ENCODE results near the gene HIVEP2.

The HIVEP2 gene

DNA sequence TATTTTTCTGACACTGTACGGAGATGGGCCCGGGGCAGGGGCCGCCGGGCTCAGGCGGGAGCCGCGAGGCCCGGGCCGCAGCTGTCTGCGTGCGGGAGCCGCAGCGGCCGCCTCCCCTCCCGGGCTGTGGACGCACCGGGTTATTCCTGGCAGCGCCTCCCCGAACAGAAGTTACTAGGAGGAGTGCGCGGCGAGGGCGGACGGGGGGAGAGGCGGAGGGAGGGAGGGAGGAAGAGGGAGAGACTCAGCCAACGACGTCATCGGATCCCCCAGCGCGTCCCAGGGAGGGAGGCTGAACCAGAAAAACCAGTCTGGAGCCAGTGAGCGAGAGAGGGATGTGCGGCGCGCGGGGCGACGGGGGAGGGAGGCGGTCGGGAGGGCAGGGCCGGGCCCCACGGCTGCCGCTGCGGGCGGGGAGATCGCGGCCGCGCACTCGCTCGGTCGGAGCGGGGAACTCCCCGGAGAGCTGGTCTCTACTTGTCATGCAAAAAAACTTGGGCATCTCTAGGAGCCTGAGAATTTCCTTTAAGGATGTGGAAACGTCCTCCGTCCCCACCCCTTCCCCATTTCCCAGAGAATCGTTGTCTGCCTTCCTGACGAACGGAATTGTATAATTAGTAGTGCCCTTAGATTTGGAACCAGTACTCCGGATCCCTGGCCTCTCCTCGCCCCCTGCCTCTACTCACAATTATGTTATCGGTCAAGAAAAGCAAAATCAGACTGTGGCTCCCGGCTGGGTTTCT is 1.4 kb upstream of the HIVEP2 start:
- peak; percentile 75 to 89 (median 83) for DNase-seq (ENCODE audit: low read depth in 3 of 3)

- DNase-seq (ENCODE audit: low read depth in 3 of 3) = peak; percentile 43 to 47 (median 46)
Measured at GRCh38 chr6:142945446-142946180, 637 bp upstream of the HIVEP2 start.

- peak; percentile 71 to 96 (median 93) for DNase-seq (ENCODE audit: low read depth in 3 of 3)
Measured at GRCh38 chr6:142944124-142945048, 590 bp downstream of the HIVEP2 start.

DNA sequence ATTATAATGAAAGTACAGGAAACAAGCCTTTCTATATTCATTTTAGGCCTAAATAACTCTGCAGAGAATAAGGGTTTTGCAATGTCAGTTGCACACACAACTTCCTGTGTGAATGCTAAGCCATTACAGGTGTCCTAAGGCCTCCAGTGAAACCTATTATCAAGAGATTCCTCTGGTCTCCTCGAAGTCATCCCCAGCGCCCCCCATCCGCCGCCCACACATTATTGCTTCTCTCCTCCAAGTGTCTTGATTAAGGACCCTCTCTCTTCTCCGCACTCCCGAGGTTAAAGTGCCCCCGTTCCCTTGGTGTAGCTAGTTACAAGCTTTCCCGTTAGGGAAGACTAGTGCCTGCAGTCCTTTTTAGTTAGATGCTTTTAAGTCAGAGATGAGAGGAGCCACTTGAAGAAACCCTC is 1.3 kb downstream of the HIVEP2 start:
- DNase-seq (ENCODE audit: low read depth in 3 of 3) = peak; percentile 19 to 35 (median 25)

- no peak for DNase-seq (ENCODE audit: low read depth in 3 of 3)
Measured at GRCh38 chr6:142942805-142943227, 2.2 kb downstream of the HIVEP2 start.

- no peak for DNase-seq (ENCODE audit: low read depth in 3 of 3)
Measured at GRCh38 chr6:142942238-142942637, 2.7 kb downstream of the HIVEP2 start.

GRCh38 chr6:142941018-142941417 is 4.0 kb downstream of the HIVEP2 start:
- no peak for DNase-seq (ENCODE audit: low read depth in 3 of 3)

GRCh38 chr6:142940487-142940886 is 4.5 kb downstream of the HIVEP2 start:
- no peak for DNase-seq (ENCODE audit: low read depth in 3 of 3)

- no peak for DNase-seq (ENCODE audit: low read depth in 3 of 3)
Measured at GRCh38 chr6:142938510-142938909, 6.5 kb downstream of the HIVEP2 start.

DNA sequence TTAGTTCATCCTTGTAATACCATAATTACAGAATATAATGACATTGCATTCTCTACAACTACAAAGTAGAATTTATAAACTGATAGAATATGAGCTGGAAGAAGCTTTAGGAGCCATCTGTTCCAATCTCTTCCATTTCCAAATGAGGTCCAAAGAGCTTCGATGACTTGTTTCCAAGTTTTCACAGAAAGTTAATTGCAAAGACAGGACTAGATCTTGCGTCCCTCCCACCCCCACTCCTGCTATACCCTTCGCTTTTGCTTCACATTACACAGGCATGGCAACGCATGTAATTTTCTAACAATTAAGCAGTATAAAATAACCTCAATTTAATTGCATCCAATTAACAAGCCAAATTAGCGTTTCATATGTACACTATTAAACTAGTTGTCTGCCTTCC is 7.0 kb downstream of the HIVEP2 start:
- DNase-seq (ENCODE audit: low read depth in 3 of 3) = no peak

DNA sequence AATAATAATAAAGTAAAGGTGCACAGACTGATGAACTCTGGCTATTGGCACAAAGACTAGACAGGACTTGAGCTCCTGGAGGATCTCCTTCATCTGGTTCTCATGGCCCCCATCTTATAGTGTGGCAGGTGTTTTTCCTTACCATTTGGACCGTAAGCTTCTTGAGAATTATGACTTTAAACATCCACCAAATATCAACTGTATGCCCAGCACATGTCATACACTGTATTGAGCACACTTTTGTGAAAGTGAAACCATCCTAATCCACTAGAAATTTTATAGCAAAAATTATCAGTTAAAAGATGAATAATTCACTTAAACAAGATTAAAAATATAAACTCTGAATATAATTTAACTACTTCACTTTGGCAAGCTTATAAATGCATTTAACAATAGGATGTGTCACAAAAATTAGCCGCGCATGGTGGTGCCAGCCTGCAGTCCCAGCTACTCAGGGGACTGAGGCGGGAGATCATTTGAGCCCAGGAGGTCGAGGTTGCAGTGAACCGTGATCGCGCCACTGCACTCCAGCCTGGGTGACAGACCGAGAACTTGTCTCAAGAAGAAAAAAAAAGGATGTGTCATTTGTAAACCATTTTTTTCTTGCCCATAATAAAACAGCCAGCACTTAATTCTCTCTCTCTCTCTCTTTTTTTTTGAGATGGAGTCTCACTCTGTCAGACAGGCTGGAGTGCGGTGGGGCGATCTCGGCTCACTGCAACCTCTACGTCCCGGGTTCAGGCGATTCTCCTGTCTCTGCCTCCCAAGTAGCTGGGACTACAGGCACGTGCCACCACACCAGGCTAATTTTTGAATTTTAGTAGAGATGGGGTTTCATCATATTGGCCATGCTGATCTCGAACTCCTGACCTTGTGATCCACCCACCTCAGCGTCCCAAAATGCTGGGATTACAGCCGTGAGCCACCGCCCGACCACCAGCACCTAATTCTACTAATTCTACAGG is 9.1 kb downstream of the HIVEP2 start:
- DNase-seq (ENCODE audit: low read depth in 3 of 3) = no peak

DNA sequence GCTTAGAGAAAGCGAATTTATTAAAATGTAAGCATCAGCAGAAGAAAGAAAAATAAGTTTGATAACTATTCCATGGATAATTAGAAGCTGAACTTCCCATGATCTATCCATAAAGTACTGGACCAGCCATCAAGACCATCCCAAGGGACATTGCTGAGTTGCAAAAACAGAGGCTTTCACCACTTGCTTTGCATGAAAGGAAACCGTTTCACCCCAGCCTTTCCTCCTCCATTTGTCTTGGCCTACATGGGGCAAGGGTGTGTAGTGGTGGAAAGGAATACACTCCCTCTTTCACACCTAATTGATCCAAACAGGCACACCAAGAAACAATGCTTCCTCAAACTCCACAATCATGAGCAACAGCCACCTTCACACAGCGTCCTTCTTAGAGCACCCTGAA is 10.4 kb downstream of the HIVEP2 start:
- DNase-seq (ENCODE audit: low read depth in 3 of 3) = no peak

DNA sequence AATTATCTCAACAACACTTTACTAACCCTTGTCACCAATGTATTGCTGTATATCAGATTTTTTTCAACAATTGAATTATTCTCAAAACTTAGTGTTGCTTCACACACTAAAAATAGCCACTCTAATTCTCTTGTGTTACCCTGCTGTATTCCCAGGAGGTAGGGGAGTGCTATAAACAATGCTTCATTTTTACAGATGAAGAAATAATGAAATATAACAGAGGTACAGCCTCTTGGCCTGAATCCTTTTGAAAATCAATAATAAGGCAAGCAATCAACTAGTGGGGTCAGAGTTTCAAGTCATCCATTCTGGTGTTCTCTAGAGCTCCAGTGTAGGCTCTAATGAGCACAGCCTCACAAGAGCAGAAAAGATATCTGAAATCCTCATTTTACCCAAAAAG is 10.9 kb downstream of the HIVEP2 start:
- DNase-seq (ENCODE audit: low read depth in 3 of 3) = no peak

DNA sequence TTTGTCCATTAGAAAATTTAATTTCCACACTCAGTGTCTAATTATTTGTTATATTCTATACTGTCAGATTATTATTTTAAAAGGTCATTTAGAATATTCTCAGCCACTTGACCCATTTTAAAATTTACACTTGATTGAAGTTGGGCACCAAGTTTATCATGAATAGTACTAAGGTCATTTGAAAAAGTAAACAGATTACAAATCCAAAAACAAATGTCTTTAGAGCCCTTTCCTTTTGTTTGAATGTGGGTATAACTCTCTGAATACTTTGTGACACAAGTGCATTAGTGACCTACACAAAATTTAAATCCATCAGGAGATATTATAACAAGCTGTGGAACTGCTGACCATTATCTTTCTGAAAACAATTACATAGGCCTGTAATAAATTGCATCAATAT is 11.3 kb downstream of the HIVEP2 start:
- no peak for DNase-seq (ENCODE audit: low read depth in 3 of 3)

DNA sequence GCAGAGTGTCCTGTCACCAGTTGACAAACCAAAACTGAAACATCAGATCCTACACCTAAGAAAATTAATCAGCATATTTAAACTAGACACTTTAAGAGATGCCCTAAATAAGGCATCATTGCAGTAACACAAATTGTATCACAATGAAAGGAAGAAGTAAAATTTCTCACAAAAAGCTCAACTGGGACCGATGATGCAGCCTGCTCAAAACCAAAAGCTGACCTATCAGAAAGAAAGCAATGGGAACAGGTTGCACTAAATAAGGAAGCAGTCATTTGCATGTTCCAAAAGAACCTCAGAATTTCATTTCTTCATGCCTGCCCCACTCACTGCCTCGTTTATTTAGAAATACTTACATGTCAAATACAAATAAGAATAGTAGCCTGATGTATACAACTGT is 12.1 kb downstream of the HIVEP2 start:
- DNase-seq (ENCODE audit: low read depth in 3 of 3) = no peak

- DNase-seq (ENCODE audit: low read depth in 3 of 3) = no peak
Measured at GRCh38 chr6:142929751-142930358, 15.1 kb downstream of the HIVEP2 start.

- no peak for DNase-seq (ENCODE audit: low read depth in 3 of 3)
Measured at GRCh38 chr6:142927904-142928303, 17.1 kb downstream of the HIVEP2 start.

DNA sequence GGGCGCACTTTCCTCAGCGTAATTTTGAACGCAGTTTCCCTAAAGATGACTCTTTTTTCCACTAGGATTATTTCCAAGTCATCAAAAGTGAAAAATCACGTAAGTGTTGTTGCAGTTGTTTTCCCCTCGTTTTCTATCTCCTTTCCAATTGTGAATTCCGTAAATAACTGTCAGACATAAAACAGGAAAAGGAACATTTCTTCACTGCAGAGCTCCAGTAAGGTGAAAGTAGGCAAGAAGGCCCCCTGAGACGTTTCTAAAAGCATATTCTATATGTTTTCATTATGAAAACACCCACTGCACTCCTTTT is 17.8 kb downstream of the HIVEP2 start:
- DNase-seq (ENCODE audit: low read depth in 3 of 3) = no peak

DNA sequence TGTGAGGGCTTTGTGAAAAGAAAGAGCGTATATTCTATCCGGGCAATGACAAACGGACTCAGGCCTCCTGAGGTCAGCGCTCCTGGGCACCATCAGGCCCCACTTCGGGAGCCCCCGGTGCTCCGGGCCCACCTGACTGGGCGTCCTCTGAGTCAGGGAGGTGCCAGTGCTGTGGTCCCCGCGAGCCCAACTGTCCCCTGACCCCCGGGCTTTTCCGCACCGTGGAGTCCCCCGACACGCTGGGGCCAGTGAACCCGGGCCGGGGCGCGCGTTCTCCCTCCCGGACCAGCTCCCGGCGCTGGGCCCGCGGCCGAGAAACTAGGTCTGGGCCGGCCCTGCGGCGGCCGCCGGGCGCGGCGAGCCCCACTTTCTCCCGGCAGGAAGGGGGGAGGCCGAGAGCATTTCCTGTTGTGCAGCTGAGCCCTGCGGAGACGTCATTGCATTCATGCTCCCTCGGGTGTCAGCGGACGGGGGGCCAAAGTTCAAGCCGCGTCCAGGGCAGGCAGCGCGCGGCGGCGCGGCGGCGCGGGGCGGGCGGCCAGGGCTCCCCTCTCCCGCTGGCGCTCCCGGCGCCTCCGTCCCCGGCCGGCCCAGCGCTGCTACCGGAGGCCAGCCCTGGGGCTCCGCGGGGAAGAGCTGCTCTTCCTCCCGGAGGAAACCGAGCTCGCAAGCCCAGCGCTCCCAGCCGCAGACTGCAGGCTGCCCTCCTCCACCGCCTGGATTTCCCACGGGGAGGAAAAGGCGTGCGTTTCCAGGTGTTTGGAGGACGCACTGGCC is 18.3 kb downstream of the HIVEP2 start:
- peak; percentile 18 to 40 (median 36) for DNase-seq (ENCODE audit: low read depth in 3 of 3)

GRCh38 chr6:142926177-142926493 is 18.8 kb downstream of the HIVEP2 start:
- DNase-seq (ENCODE audit: low read depth in 3 of 3) = no peak
